ENCODE measurements around the gene STX18.
A peak's percentile ranks its signal among the peaks of the same experiment; 100 is the strongest.
"Not testable (repeated sequence)": the region's sequence is repeated elsewhere in the genome, so short reads cannot be mapped to it uniquely, and the experiment has no call there.

Gene STX18

GRCh38 chr4:4509521-4509920 lies 32.3 kb downstream of the STX18 start:
- H3K4me3 ChIP-seq (ENCODE audit: low read depth, low read length), result no peak overlapping the region
- no peak for TF ChIP-seq CTCF (conservative IDR thresholded peaks at IDR 0.05; ENCODE audit: low read depth, low read length)
- DNase-seq (ENCODE audit: low read depth), result no peak

- DNase-seq (ENCODE audit: low read depth), result peak; percentile 61
- H3K4me3 ChIP-seq (ENCODE audit: low read depth, low read length), result peak overlapping the region; percentile 50
- peak; percentile 84 for TF ChIP-seq CTCF (conservative IDR thresholded peaks at IDR 0.05; ENCODE audit: low read depth, low read length)
Observed at GRCh38 chr4:4507923-4508322, 33.9 kb downstream of the STX18 start.

- H3K4me3 ChIP-seq (ENCODE audit: low read depth, low read length), result peak overlapping the region; percentile 50
- no peak for TF ChIP-seq CTCF (conservative IDR thresholded peaks at IDR 0.05; ENCODE audit: low read depth, low read length)
Observed at GRCh38 chr4:4507403-4507802, 34.4 kb downstream of the STX18 start.

GRCh38 chr4:4506961-4507360 lies 34.9 kb downstream of the STX18 start:
- TF ChIP-seq CTCF (conservative IDR thresholded peaks at IDR 0.05; ENCODE audit: low read depth, low read length), result no peak
- peak; percentile 71 for DNase-seq (ENCODE audit: low read depth)

More at GRCh38 chr4:4507403-4507802, 34.4 kb downstream of the STX18 start:
- no peak for DNase-seq (ENCODE audit: low read depth)

GRCh38 chr4:4505211-4505610 lies 36.6 kb downstream of the STX18 start:
- DNase-seq (ENCODE audit: low read depth); H3K4me3 ChIP-seq (ENCODE audit: low read depth, low read length): not testable (repeated sequence)

More at GRCh38 chr4:4506961-4507360, 34.9 kb downstream of the STX18 start:
- peak overlapping the region; percentile 50 for H3K4me3 ChIP-seq (ENCODE audit: low read depth, low read length)

GRCh38 chr4:4504783-4505182 lies 37.1 kb downstream of the STX18 start:
- TF ChIP-seq CTCF (conservative IDR thresholded peaks at IDR 0.05; ENCODE audit: low read depth, low read length), result no peak
- no peak for DNase-seq (ENCODE audit: low read depth)
- H3K4me3 ChIP-seq (ENCODE audit: low read depth, low read length), result no peak overlapping the region

- H3K4me3 ChIP-seq (ENCODE audit: low read depth, low read length), result peak overlapping the region; percentile 46
- peak; percentile 90 for DNase-seq (ENCODE audit: low read depth)
- TF ChIP-seq CTCF (conservative IDR thresholded peaks at IDR 0.05; ENCODE audit: low read depth, low read length), result no peak
Observed at GRCh38 chr4:4502694-4503311, 39.0 kb downstream of the STX18 start.
